ENCODE data around the gene WIPF1.
"Not testable (repeated sequence)": the region's sequence is repeated elsewhere in the genome, so short reads cannot be mapped to it uniquely, and the experiment has no call there.

The WIPF1 gene

DNA sequence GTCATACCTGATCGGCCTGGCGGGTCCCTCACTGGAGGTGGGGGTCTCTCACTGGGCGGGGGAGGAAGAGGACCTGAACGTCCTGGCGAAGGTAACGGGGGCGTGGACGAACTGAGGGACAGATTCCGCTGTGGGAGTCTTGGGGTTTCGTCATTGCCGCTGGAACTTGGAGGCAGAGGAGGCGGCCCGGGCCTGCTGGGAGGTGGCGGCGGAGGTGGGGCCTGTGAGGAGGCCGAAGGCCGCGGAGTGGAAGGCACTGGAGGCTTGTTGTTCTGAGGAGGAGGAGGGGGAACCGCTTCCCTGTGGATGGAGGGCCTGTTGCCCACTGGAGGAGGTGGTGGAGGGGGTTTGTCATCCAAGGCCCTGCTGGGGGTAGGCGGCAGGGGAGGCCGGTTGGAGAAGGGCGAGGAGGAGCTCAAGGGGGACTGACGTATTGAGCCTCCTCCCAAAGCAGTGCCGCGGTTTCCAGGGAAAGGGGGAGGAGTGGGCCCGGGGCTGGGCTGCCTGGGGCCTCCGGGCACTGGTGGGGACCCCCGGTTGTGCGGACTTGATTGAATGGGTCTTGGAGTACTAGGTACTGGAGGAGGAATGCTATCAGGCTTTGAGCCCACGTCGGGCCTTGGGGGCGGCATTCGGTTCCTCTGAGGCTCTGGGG is 25.8 kb downstream of the WIPF1 start:
- DNase-seq (ENCODE audit: low read depth) = no peak

DNA sequence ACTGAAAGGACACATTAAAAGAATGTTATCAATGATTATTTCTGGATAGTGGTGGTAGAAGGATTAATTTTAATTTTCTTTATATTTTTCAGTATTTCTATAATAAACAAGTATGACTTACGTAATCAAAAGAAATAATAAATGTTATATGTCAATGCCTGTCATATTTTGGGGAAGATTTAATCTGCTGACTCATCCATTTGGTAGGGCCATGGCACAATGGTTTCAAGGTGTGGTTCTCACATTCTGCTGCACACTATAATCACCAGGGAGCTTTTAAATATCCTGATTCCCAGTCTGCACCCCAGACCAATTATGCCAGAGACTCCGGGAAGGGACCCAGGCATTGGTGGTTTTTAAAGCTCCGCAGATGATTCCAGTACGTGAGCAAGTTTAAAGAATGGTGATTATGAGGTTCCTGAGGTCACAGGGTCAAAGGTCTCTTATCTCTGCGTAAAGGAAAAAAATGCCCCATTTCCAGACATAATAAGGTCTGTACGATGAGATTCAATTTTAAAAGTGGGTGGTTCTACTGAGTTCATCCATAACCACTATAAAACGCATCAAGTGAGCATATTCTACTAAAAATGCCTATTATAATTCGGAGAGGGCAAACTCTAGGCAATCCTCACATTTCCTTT is 27.2 kb downstream of the WIPF1 start:
- DNase-seq (ENCODE audit: low read depth) = no peak

DNA sequence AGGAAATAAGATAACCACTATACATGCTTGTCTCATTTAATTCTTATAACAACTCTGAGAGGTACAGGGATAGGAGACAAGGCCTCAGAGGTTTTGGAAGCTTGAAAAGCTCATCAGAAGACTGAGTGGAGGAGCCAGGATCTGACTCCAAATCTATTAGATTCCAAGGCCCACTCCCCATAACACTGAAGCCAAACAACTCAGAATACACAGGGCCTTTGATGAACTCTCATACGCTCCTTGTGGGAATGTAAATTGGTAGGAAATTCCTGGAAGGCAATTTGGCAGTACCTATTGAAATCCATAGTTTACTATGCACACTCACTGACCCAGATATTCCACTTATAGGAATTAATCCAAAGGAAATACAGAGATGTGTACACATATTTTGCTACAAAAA is 27.9 kb downstream of the WIPF1 start:
- DNase-seq (ENCODE audit: low read depth) = no peak

DNA sequence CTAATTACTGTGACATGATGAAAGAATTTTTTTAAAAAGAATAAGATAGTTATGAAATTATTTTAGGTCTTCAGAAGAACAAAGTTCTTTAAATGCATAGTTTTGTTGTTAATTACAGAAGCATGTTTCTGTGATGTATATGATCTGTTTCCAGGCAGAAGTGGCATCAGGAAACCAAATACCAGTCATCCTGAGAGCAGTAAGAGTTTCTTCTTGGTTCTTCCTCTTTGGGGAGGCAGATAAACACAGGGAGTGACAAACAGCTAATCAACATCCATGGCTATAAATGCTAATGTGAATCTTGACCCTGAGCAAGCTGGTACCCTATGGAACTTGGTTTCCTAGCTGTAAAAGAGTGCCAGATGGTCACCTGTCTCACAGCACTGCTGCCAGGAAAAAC is 29.2 kb downstream of the WIPF1 start:
- DNase-seq (ENCODE audit: low read depth) = no peak

DNA sequence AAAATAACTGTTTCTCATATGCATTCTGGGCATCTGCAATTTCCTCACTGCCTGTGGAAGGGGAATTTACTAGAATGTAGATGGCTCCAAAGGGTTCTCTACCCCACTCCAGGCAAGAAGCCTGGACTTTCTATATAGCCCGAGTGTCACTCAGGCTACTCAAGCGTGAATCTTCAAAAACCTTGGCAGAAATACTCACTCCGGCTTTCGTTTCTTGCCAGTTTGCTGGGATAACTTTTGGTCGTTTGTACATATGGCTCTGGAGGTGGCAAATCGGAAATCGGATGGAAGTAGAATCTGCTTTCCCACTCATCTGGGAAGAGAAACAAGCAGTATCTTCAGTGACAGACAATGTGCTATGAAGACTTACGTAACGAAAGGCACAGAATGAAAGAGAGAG is 30.7 kb downstream of the WIPF1 start:
- DNase-seq (ENCODE audit: low read depth) = no peak

DNA sequence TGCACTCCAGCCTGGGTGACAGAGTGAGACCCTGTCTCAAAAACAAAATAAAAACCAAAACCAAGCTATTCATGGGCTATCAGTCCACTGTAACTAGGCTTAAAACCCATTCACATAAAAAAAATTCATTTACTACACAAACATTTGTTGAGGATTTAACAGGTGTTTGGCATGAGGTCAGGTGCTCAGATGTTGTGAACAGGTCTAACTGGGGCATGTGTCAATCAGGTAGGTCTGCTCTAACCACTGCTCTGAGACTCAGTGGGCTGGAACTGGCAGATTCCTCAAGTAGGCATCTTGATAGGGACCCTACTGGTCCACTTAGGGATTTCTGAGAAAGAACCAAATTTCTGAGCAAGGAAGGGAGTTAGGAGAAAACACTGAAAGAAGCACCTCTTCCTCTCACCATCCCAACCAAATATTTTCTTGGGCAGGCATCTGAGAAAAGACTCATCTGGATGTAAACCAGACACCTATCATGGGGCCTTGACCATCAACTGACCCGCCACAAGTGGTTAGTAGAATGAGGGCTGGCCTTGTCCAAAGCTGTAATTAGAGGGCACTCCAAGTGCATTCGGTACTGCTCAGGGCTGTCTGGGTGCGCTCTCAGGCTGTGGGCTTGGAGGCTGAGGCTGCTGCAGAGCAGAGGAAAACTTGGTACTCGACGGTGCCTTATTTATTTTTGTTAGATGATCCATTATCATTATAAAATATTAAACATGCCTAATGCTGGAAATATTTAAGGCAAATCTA is 33.9 kb downstream of the WIPF1 start:
- DNase-seq (ENCODE audit: low read depth) = no peak

GRCh38 chr2:174561972-174562370 is 35.6 kb downstream of the WIPF1 start:
- no peak for DNase-seq (ENCODE audit: low read depth)

DNA sequence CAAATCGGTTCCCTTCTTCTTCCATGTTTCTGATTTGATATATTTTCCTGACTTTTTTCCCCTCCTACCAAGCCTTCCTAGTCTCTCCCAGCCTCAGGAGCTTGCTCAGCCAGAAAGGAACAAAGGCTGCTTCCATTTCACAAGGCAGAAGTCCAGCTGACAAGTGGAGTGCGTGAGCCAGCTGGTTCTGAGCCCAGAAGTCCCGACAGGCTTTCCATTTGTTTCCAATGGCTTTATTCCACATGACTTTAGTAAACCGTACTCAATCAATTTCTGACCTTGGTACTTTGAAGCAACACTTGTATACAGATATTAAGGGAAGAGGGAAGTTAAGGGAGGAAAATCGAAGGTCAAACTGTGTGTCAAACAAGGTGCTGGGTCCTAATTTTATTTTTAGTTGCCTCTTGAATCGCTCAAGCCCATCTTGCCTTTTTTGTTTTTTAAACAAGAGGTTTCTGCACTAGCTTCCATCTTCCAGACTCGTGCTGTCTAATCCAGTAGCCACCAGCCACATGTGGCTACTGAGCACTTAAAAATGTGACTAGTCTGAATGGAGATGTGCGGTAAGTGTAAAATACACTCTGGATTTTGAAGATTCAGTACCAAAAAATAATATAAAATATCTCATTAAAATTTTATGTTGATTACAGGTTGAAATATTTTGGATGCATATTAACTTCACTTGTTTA is 36.2 kb downstream of the WIPF1 start:
- DNase-seq (ENCODE audit: low read depth) = no peak

DNA sequence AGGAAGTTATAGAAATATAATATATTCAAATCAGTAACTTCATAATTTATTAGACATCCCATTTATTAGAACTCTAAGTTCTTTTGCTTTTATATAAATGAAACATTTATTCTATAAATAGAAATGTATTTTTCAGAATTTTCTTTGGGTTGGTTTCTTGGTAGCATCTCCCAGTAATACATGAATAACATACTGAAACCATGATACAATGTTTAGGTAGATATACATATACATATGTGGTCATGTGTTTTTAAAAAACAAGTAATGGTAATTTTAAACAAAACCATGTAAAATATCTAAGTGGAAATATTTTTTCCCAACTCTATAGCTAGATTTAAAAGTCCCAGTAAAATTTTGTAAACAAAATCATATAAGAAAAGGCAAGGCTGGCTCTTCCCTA is 36.9 kb downstream of the WIPF1 start:
- no peak for DNase-seq (ENCODE audit: low read depth)

- no peak for DNase-seq (ENCODE audit: low read depth)
Measured at GRCh38 chr2:174555998-174556397, 41.6 kb downstream of the WIPF1 start.

GRCh38 chr2:174554529-174555150 is 43.0 kb downstream of the WIPF1 start:
- no peak for DNase-seq (ENCODE audit: low read depth)

GRCh38 chr2:174553811-174554493 is 43.7 kb downstream of the WIPF1 start:
- no peak for DNase-seq (ENCODE audit: low read depth)

DNA sequence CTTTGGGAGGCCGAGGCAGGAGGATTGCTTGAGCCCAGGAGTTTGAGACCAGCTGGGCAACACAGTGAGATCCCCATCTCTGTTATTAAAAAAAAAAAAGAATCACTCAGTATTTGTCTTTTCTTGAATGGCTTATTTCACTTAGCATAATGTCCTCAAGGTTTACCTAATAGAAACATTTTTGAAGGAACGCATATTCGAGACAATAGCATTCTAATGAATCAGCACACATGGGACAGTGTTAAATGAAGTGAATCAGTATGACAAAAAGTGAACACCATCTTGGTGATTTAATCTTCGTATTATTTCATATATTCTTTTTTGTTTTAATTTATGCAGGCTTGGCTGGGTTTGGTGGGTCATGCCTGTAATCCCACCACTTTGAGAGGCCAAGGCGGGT is 44.7 kb downstream of the WIPF1 start:
- no peak for DNase-seq (ENCODE audit: low read depth)

GRCh38 chr2:174551697-174552096 is 45.9 kb downstream of the WIPF1 start:
- no peak for DNase-seq (ENCODE audit: low read depth)

DNA sequence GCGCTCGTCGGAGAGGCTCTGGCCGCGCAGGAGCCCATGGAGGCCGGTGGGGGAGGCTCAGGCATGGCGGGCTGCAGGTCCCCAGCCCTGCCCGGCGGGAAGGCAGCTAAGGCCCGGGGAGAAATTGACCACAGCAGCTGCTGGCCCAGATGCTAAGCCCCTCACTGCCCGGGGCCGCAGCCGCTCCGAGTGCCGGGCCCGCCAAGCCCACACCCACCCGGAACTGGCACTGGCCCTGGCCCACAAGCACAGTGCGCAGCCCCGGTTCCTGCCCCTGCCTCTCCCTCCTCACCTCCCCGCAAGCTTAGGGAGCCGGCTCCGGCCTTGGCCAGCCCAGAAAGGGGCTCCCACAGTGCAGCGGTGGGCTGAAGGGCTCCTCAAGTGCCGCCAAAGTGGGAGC is 49.0 kb downstream of the WIPF1 start:
- not testable (repeated sequence) for DNase-seq (ENCODE audit: low read depth)

DNA sequence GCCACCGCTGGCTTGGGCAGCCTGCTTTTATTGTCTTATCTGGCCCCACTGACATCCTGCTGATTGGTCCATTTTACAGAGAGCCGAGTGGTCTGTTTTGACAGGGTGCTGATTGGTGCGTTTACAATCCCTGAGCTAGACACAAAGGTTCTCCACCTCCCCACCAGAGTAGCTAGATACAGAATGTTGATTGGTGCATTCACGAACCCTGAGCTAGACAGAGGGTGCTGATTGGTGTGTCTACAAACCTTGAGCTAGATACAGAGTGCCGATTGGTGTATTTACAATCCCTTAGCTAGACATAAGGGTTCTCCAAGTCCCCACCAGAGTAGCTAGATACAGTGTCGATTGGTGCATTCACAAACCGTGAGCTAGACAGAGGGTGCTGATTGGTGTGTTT is 49.6 kb downstream of the WIPF1 start:
- not testable (repeated sequence) for DNase-seq (ENCODE audit: low read depth)

GRCh38 chr2:174546519-174547506 is 50.8 kb downstream of the WIPF1 start:
- peak; percentile 29 for DNase-seq (ENCODE audit: low read depth)

DNA sequence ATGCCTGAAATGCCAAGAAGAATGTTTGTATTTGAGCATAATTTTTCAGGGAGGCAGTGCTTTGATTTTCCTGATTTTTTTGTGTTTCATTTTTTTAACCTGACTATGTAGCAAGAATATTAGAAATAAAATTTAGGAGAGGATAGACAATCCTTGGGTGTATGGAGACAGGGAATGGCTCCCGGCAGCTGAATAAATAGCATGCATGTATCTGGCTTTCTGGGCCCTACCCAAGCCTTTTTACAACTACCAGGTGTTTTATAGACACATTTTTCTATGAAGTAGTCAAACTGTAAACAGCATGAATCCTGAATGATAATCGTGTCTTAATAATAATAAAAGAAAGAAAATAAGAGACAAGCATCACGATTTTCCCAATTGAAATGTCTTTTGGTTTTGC is 52.4 kb downstream of the WIPF1 start:
- no peak for DNase-seq (ENCODE audit: low read depth)

DNA sequence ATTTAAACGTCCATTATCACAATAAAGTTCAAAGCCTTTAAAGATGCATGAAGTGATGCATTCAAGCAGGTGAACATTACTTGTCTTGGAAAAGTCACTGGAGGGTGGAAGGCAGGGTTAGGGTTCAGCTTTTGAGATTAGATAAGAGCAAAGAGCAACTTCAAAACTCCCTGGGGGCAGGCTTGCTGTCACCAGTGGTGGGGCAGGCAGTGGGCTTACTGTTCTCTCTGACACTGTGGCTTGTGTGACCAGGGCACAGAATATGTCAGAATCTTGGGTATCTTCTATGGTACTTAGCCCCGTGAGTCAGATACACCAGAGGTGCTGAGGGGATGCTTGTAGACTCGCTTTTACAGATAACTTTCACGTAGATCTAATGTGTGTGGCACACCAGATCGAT is 52.8 kb downstream of the WIPF1 start:
- no peak for DNase-seq (ENCODE audit: low read depth)

DNA sequence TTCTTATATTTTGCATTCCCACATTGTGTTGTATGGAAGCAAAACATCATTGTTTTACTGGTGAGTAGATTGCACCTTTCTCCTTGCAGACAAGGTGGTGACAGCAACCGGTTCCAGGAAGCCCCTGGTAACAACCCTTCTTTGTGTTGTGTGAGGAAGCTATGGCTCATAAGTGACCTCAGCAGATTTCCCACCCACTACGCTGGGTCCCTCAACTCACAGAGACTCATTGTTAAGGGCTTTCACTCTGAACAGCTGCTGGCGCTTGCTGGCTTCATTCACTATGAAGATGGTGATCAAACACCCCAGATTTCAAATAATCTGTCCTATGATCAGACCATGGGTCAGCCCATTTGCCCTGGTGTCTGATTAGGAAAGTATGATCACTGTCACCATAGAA is 53.4 kb downstream of the WIPF1 start:
- peak; percentile 9 for DNase-seq (ENCODE audit: low read depth)

GRCh38 chr2:174540893-174541292 is 56.7 kb downstream of the WIPF1 start:
- no peak for DNase-seq (ENCODE audit: low read depth)

Data from activated T-cell treated with anti-CD3 and anti-CD28 coated beads for 48 hours (primary cell).